ENCODE results near the gene ADGRG7. TPM values are rescaled to one million over a fixed set of nuclear protein-coding genes. Genes with fewer than 3 reads are reported as not detected.

The ADGRG7 gene
- total and polyA plus RNA-seq, 2 of the 13 experiments (the other 11 are each of a cell fraction or from before 2014, with no cell fraction given), result not detected

DNA sequence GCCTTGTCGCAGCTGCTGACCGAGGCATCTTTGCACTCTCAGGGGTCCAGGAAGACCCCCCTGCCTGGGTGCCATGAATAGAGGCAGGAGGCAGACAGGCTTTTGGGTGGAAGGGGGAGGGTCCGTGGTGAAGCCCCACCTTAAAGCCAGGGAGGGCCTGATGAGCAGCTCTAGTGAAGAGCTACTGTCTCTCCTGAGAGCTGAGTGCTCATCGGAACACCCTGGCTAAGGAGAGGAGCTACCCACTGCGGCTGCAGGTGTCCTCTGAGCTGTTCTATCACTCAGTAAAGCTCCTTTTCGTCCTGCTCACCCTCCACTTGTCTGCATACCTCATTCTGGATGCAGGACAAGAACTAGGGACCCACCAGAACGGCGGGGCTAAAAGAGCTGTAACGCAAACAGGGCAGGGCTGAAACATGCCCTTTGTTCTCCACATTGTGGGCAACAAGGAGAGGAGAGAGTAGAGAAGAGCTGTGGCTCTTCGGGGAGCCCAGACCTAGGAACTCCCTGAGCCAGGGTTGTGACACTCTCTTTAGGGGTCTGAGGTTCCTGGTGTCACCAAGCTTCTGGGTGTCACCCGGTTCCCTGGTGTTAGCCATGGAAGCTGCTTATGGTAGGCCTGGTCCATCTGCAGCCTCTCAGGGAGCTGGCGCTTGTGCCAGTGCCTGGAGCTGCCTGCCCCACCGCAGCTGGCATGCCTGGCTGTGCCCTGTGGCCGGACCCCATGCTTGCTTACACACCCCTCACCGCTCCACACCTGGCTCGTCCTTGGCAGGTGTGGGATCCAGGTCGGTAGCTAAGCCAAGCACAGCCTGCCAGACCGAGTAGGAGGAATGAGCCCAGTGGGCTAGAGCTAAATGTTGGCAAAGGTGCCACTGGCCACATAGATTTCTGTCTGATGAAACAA is 73.7 kb downstream of the ADGRG7 start (continued):
- TF ChIP-seq, protein P1, sequence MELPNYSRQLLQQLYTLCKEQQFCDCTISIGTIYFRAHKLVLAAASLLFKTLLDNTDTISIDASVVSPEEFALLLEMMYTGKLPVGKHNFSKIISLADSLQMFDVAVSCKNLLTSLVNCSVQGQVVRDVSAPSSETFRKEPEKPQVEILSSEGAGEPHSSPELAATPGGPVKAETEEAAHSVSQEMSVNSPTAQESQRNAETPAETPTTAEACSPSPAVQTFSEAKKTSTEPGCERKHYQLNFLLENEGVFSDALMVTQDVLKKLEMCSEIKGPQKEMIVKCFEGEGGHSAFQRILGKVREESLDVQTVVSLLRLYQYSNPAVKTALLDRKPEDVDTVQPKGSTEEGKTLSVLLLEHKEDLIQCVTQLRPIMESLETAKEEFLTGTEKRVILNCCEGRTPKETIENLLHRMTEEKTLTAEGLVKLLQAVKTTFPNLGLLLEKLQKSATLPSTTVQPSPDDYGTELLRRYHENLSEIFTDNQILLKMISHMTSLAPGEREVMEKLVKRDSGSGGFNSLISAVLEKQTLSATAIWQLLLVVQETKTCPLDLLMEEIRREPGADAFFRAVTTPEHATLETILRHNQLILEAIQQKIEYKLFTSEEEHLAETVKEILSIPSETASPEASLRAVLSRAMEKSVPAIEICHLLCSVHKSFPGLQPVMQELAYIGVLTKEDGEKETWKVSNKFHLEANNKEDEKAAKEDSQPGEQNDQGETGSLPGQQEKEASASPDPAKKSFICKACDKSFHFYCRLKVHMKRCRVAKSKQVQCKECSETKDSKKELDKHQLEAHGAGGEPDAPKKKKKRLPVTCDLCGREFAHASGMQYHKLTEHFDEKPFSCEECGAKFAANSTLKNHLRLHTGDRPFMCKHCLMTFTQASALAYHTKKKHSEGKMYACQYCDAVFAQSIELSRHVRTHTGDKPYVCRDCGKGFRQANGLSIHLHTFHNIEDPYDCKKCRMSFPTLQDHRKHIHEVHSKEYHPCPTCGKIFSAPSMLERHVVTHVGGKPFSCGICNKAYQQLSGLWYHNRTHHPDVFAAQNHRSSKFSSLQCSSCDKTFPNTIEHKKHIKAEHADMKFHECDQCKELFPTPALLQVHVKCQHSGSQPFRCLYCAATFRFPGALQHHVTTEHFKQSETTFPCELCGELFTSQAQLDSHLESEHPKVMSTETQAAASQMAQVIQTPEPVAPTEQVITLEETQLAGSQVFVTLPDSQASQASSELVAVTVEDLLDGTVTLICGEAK (IDR thresholded peaks at IDR 0.05), result no peak
- TF ChIP-seq, protein P1 (CRISPR knock-in tag; IDR thresholded peaks at IDR 0.05), result no peak
- TF ChIP-seq ZMYM4 (CRISPR knock-in tag; IDR thresholded peaks at IDR 0.05) (0 out of 2 replicates have a peak, but pooled peaks have one; percentile 29), SPEN (CRISPR knock-in tag; IDR thresholded peaks at IDR 0.05; ENCODE audit: low read depth) (no peak), POGZ (CRISPR knock-in tag; IDR thresholded peaks at IDR 0.05) (no peak), KDM1A (CRISPR knock-in tag; IDR thresholded peaks at IDR 0.05) (no peak), HNRNPL (IDR thresholded peaks at IDR 0.05; ENCODE audit: low read depth, low read length) (peak; percentile 70; the same call in 1 of the 2 replicates), HNRNPK (IDR thresholded peaks at IDR 0.05; ENCODE audit: low read depth, low read length, poor library complexity, severe bottlenecking) (no peak), ZBTB8A (CRISPR knock-in tag; IDR thresholded peaks at IDR 0.05; ENCODE audit: borderline replicate concordance, low read depth) (no peak)
- TF ChIP-seq, protein P2, sequence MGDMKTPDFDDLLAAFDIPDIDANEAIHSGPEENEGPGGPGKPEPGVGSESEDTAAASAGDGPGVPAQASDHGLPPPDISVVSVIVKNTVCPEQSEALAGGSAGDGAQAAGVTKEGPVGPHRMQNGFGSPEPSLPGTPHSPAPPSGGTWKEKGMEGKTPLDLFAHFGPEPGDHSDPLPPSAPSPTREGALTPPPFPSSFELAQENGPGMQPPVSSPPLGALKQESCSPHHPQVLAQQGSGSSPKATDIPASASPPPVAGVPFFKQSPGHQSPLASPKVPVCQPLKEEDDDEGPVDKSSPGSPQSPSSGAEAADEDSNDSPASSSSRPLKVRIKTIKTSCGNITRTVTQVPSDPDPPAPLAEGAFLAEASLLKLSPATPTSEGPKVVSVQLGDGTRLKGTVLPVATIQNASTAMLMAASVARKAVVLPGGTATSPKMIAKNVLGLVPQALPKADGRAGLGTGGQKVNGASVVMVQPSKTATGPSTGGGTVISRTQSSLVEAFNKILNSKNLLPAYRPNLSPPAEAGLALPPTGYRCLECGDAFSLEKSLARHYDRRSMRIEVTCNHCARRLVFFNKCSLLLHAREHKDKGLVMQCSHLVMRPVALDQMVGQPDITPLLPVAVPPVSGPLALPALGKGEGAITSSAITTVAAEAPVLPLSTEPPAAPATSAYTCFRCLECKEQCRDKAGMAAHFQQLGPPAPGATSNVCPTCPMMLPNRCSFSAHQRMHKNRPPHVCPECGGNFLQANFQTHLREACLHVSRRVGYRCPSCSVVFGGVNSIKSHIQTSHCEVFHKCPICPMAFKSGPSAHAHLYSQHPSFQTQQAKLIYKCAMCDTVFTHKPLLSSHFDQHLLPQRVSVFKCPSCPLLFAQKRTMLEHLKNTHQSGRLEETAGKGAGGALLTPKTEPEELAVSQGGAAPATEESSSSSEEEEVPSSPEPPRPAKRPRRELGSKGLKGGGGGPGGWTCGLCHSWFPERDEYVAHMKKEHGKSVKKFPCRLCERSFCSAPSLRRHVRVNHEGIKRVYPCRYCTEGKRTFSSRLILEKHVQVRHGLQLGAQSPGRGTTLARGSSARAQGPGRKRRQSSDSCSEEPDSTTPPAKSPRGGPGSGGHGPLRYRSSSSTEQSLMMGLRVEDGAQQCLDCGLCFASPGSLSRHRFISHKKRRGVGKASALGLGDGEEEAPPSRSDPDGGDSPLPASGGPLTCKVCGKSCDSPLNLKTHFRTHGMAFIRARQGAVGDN (CRISPR knock-in tag; IDR thresholded peaks at IDR 0.05), result peak; percentile 12; the same call in 1 of the 2 replicates
- TF ChIP-seq, protein P3, sequence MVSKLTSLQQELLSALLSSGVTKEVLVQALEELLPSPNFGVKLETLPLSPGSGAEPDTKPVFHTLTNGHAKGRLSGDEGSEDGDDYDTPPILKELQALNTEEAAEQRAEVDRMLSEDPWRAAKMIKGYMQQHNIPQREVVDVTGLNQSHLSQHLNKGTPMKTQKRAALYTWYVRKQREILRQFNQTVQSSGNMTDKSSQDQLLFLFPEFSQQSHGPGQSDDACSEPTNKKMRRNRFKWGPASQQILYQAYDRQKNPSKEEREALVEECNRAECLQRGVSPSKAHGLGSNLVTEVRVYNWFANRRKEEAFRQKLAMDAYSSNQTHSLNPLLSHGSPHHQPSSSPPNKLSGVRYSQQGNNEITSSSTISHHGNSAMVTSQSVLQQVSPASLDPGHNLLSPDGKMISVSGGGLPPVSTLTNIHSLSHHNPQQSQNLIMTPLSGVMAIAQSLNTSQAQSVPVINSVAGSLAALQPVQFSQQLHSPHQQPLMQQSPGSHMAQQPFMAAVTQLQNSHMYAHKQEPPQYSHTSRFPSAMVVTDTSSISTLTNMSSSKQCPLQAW (CRISPR knock-in tag; IDR thresholded peaks at IDR 0.05), result no peak
